Right lobe of liver (tissue), 4 donors: ENCODE measurements around the gene REN.

Experiments used
- POLR2A ChIP-seq: fragments of 450-650 bp; IDR thresholded peaks from one replicate; pipeline ENCODE4 v1.6.1; 2017; ENCODE audit warnings: antibody characterized with exemption, mild to moderate bottlenecking
- TF ChIP-seq, protein P1 (sequence below), 4 donors: fragments of 200-600 bp in 3 of 4; fragments of 450-650 bp in 1 of 4; IDR thresholded peaks; one replicate each; pipeline versions ENCODE4 v1.5.1 to v1.8.0; 2016 to 2022; ENCODE audit warnings: antibody characterized with exemption in 4 of 4, mild to moderate bottlenecking in 2 of 4
- donor health status: DM: no; HTN: no; CAD: no.
- donor health status: DM: no; HTN: no; CAD: no.
- donor health status: DM: no; HTN: yes; CAD: no.

DNA sequence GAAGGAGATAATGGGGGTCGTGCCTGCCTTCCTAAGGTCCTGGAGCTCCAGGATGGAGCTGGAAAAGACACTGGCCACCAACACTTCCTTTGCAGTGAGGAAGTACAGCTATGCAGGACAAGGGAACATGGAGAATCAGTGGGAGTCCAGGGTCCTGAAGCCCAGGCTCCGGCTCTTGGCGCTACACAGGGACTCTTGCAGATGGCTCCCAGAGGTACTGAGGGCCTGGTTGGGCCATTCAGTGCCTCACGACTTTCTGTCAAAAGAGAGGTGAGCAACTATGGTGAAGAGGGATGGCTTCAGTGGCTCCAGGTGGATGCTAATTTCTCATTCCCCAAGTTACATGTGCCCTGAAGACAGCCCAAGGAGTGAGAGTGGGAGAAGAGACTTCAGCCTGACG is 12.5 kb downstream of the REN start:
- TF ChIP-seq, protein P1, sequence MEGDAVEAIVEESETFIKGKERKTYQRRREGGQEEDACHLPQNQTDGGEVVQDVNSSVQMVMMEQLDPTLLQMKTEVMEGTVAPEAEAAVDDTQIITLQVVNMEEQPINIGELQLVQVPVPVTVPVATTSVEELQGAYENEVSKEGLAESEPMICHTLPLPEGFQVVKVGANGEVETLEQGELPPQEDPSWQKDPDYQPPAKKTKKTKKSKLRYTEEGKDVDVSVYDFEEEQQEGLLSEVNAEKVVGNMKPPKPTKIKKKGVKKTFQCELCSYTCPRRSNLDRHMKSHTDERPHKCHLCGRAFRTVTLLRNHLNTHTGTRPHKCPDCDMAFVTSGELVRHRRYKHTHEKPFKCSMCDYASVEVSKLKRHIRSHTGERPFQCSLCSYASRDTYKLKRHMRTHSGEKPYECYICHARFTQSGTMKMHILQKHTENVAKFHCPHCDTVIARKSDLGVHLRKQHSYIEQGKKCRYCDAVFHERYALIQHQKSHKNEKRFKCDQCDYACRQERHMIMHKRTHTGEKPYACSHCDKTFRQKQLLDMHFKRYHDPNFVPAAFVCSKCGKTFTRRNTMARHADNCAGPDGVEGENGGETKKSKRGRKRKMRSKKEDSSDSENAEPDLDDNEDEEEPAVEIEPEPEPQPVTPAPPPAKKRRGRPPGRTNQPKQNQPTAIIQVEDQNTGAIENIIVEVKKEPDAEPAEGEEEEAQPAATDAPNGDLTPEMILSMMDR (IDR thresholded peaks at IDR 0.05), result no peak
- no peak for TF ChIP-seq POLR2A
